Karpas-422 (cell line): ENCODE data around the gene TMED10. TPM values are rescaled to one million over a fixed set of nuclear protein-coding genes. Genes with fewer than 3 reads are reported as not detected.

ENCODE experiments used
- DNase-seq: peaks from one replicate; pipeline ENCODE4 v3.0.0-alpha.2; 2015
- H2AFZ ChIP-seq: fragments of 200-600 bp; sonication (generic); 2 replicates; pipeline ENCODE4 v1.6.1; 2014; ENCODE audit warnings: antibody characterized with exemption, low read length, mixed read lengths
- H3K27ac ChIP-seq: fragments of 200-600 bp; sonication (generic); 2 replicates; pipeline ENCODE4 v1.5.1; 2014; ENCODE audit warnings: mild to moderate bottlenecking, low read length, moderate library complexity
- H3K27me3 ChIP-seq: fragments of 200-600 bp; sonication (generic); 2 replicates; pipeline ENCODE4 v1.6.1; 2014; ENCODE audit warnings: low read length, mixed read lengths
- H3K36me3 ChIP-seq: fragments of 200-600 bp; sonication (generic); 2 replicates; pipeline ENCODE4 v1.6.1; 2014; ENCODE audit warnings: low read length, mixed read lengths; ENCODE audit not compliant: insufficient read depth
- H3K4me1 ChIP-seq: fragments of 200-600 bp; sonication (generic); 2 replicates; pipeline ENCODE4 v1.6.1; 2014; ENCODE audit warnings: mild to moderate bottlenecking, low read length, mixed read lengths
- H3K4me2 ChIP-seq: fragments of 200-600 bp; sonication (generic); 2 replicates; pipeline ENCODE4 v1.6.1; 2014; ENCODE audit warnings: low read length, low read depth, mild to moderate bottlenecking; ENCODE audit not compliant: poor library complexity, severe bottlenecking
- H3K4me3 ChIP-seq: fragments of 200-600 bp; sonication (generic); 2 replicates; pipeline ENCODE4 v1.5.1; 2014; ENCODE audit warnings: mild to moderate bottlenecking, antibody characterized with exemption, low read length, mixed read lengths
- H3K79me2 ChIP-seq: fragments of 200-600 bp; sonication (generic); 2 replicates; pipeline ENCODE4 v1.6.1; 2014; ENCODE audit warnings: mild to moderate bottlenecking, low read length, mixed read lengths
- H3K9ac ChIP-seq: fragments of 200-600 bp; sonication (generic); 2 replicates; pipeline ENCODE4 v1.6.0; 2014; ENCODE audit warnings: low read length
- H3K9me2 ChIP-seq: fragments of 200-600 bp; sonication (generic), shearing (Covaris generic); replicated peaks from 2 replicates; pipeline ENCODE4 v1.6.0; 2014; ENCODE audit warnings: mild to moderate bottlenecking, low read length, moderate library complexity; ENCODE audit not compliant: insufficient read depth
- H3K9me3 ChIP-seq: fragments of 300-700, 200-600 bp; sonication (generic); 2 replicates; pipeline ENCODE4 v1.6.1; 2014; ENCODE audit warnings: low read length, mixed read lengths
- H4K20me1 ChIP-seq: fragments of 200-600 bp; sonication (generic); 2 replicates; pipeline ENCODE4 v1.6.1; 2014; ENCODE audit warnings: mild to moderate bottlenecking, antibody characterized with exemption, low read length, low read depth; ENCODE audit not compliant: insufficient read depth
- total RNA-seq: library from RNA; depleted of rRNA; stranded (reverse); fragments of >200 nt; shearing (Covaris generic); gene quantifications from 2 replicates; pipeline ENCODE4 v1.2.3, GENCODE V29; 2014; ENCODE audit warnings: low replicate concordance

Gene TMED10
- total RNA-seq, 1 experiment from 2014 or later = 349 TPM

DNA sequence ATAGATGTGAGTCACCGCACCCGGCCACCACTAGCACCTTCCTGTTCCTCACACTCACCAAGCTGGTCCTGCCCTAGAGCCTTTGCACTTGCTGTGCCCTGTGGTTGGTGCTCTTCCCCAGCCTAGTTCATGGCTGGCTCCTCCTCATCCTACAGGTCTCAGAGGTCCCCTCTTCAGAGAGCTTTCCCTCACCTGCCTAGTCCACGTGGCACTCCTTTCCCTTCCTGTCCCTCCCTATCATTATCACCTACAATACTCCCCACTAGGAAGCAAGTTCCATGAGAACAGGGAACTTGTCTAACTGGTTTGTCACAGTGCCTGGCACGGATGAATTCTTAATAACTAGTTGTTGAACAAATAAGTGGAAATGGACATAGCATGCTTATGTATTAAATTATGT is 24.0 kb upstream of the TMED10 start:
- Histone ChIP-seq H3K4me1 (peaks cover 2% of the 10 kb centered on the region), H3K27me3 (no peaks in the 10 kb centered on the region), H3K9me3 (no peaks in the 10 kb centered on the region), H3K36me3 (no peaks in the 10 kb centered on the region), H2AFZ (no peak overlapping the region), H3K79me2 (no peaks in the 10 kb centered on the region), H3K4me2 (no peak overlapping the region), H3K27ac (no peak overlapping the region), H3K4me3 (no peak overlapping the region), H3K9ac (no peak overlapping the region), H3K9me2 (no peaks in the 10 kb centered on the region), H4K20me1 (no peaks in the 10 kb centered on the region)
- no peak for DNase-seq

DNA sequence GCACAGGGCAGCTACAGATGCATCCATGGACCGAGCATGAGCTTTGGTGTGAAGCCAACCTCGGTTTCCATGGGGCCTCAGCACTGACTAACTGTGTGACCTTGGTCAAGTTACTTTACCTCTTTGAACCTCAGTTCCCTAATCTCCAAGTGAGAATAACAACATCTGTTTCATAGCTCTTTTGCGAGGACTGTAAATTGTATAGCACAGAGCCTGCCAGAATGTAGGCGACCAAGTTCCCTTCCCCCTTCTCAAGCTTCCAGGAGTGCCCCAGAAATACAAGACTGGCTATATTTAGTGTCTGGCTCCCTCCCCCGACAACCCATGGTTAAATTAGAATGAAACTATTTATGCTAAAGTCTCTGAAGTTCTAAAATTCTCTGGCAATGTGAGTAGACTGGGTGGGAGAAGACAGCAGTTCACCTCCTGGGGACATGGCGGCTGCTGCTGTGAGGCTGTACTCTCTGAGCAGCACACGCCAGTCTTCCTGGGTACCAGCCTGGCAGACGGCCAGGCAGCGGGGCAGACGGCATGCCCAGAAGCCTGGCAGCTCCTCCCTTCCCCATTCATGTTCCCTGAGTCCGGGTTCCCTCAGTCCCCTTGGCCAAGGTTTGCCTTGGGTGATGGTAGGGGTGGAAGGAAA is 22.0 kb upstream of the TMED10 start:
- H3K4me2 ChIP-seq = no peak overlapping the region
- H3K27me3 ChIP-seq = no peaks in the 10 kb centered on the region
- no peaks in the 10 kb centered on the region for H4K20me1 ChIP-seq
- H3K79me2 ChIP-seq = no peaks in the 10 kb centered on the region
- H3K9me3 ChIP-seq = no peaks in the 10 kb centered on the region
- H3K9ac ChIP-seq = no peak overlapping the region
- no peak overlapping the region for H3K27ac ChIP-seq
- no peaks in the 10 kb centered on the region for H3K36me3 ChIP-seq
- DNase-seq = no peak
- no peak overlapping the region for H3K4me3 ChIP-seq
- H3K9me2 ChIP-seq = no peaks in the 10 kb centered on the region
- H3K4me1 ChIP-seq = no peaks in the 10 kb centered on the region
- no peak overlapping the region for H2AFZ ChIP-seq

DNA sequence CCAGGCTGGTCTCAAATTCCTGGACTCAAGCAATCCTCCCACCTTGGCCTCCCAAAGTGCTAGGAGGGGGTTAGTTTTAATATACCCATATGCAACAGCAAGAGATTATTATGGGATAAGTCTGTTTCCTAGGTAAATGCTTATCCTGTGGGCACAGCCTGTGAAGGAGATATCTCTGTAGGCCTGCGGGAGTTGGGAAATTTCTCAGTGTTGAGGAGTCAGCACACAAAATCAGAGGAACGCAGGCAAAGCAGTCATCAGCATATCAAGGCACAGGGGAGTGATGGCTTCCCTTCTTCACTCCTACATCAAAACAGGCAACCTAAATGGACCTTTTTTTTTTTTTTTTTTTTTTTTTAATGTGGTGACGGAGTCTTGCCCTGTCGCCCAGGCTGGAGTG is 20.9 kb upstream of the TMED10 start:
- H2AFZ ChIP-seq = no peak overlapping the region
- no peak overlapping the region for H3K27ac ChIP-seq
- no peaks in the 10 kb centered on the region for H3K4me1 ChIP-seq
- H3K9me2 ChIP-seq = no peaks in the 10 kb centered on the region
- no peaks in the 10 kb centered on the region for H3K9me3 ChIP-seq
- no peaks in the 10 kb centered on the region for H3K79me2 ChIP-seq
- no peaks in the 10 kb centered on the region for H4K20me1 ChIP-seq
- no peaks in the 10 kb centered on the region for H3K27me3 ChIP-seq
- H3K36me3 ChIP-seq = no peaks in the 10 kb centered on the region
- no peak overlapping the region for H3K9ac ChIP-seq
- no peak overlapping the region for H3K4me3 ChIP-seq
- no peak for DNase-seq
- H3K4me2 ChIP-seq = no peak overlapping the region

DNA sequence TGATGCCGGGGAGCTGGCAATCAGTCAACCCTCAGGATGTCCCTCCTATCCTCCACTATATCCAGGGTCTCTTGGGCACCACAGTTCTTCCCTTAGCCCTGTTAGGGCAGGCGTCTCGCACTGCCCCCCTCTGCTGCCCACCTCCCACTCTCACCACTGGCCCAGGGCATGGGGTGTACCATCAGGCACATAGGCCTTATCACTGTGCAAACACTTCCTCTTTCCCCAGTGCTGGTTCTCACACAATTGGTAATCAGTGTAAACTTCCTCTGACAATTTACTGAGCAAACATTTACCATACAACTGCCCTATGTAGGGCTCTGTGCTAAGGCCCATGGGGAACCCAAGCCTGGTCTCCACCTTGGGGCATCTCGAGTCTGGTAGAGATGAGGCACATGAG is 20.1 kb upstream of the TMED10 start:
- Histone ChIP-seq H3K27ac (no peak overlapping the region), H3K36me3 (no peaks in the 10 kb centered on the region)

DNA sequence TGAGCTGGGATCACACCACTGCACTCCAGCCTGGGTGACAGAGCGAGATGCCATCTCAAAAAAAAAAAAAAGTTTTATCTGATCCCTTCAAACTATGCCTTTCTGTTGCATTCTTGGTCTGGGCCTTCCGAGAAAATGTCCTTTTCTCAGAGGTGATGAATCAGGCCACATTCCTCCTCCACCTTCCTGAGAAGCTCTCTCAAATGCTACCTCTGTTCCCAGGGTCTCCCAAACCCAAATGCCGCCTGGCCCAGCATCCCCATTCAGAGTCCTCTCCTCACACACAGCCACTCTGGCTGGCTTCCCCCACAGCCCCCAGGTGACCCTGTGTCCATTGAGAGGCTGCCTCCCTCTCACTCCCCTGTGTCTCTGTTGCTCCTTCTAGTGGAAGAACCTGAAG is 19.7 kb upstream of the TMED10 start:
- H3K36me3 ChIP-seq = no peaks in the 10 kb centered on the region
- no peak overlapping the region for H2AFZ ChIP-seq
- H3K4me3 ChIP-seq = no peak overlapping the region
- H3K9ac ChIP-seq = no peak overlapping the region
- no peaks in the 10 kb centered on the region for H3K4me1 ChIP-seq
- no peaks in the 10 kb centered on the region for H3K27me3 ChIP-seq
- no peaks in the 10 kb centered on the region for H3K9me2 ChIP-seq
- H3K27ac ChIP-seq = no peak overlapping the region
- H3K9me3 ChIP-seq = no peaks in the 10 kb centered on the region
- DNase-seq = no peak
- H4K20me1 ChIP-seq = no peaks in the 10 kb centered on the region
- H3K79me2 ChIP-seq = no peaks in the 10 kb centered on the region
- H3K4me2 ChIP-seq = no peak overlapping the region

More for the DNA sequence above, 20.1 kb upstream of the TMED10 start:
- Histone ChIP-seq H3K9ac (no peak overlapping the region), H3K79me2 (no peaks in the 10 kb centered on the region), H3K9me2 (no peaks in the 10 kb centered on the region), H3K27me3 (no peaks in the 10 kb centered on the region), H2AFZ (no peak overlapping the region), H3K4me1 (no peaks in the 10 kb centered on the region), H3K4me2 (no peak overlapping the region), H3K9me3 (no peaks in the 10 kb centered on the region), H4K20me1 (no peaks in the 10 kb centered on the region), H3K4me3 (no peak overlapping the region)
- no peak for DNase-seq

DNA sequence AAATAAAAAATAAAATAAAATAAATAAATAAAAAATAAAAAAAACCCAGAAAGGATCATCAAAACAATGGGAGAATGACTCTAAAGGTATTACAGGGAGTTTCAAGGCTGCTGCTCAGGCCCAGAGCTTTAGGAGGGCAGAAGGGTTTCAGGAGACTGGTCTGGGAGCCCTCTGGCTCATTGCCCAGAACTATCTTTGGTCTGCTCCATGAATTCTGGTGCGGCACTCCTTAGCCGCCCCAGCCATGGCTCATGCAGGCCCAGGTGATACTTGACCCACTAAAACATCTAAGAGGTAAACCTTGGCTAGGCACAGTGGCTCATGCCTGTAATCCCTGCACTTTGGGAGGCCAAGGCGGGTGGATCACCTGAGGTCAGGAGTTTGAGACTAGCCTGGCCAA is 14.7 kb upstream of the TMED10 start:
- Histone ChIP-seq H3K9me2 (no peaks in the 10 kb centered on the region), H2AFZ (no peak overlapping the region), H3K4me1 (peaks cover 17% of the 10 kb centered on the region), H3K36me3 (no peaks in the 10 kb centered on the region), H3K4me2 (no peak overlapping the region), H3K27ac (no peak overlapping the region), H3K9ac (no peak overlapping the region), H3K79me2 (no peaks in the 10 kb centered on the region), H3K27me3 (no peaks in the 10 kb centered on the region), H3K4me3 (no peak overlapping the region), H3K9me3 (no peaks in the 10 kb centered on the region), H4K20me1 (no peaks in the 10 kb centered on the region)
- DNase-seq = no peak

DNA sequence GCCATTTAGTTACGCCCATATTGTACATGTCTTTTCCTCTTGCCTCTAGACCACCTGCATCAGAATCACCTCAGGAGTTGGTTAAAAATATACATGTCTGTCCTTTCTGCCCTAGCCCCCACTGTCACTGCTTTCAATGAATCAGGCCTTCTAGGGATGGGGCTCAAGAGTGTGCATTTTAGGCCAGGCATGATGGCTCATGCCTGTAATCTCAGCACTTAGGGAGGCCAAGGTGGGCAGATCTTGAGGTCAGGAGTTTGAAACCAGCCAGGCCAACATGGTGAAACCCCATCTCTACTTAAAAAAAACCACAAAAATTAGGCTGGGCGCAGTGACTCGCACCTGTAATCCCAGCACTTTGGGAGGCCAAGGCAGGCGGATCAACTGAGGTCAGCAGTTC is 13.6 kb upstream of the TMED10 start:
- Histone ChIP-seq H2AFZ (no peak overlapping the region), H3K36me3 (no peaks in the 10 kb centered on the region), H3K9me2 (no peaks in the 10 kb centered on the region), H3K4me2 (no peak overlapping the region), H3K9me3 (no peaks in the 10 kb centered on the region), H3K4me3 (no peak overlapping the region), H3K9ac (no peak overlapping the region), H3K27me3 (no peaks in the 10 kb centered on the region), H3K27ac (no peak overlapping the region), H4K20me1 (no peaks in the 10 kb centered on the region), H3K79me2 (no peaks in the 10 kb centered on the region), H3K4me1 (peaks cover 17% of the 10 kb centered on the region)
- DNase-seq = no peak

DNA sequence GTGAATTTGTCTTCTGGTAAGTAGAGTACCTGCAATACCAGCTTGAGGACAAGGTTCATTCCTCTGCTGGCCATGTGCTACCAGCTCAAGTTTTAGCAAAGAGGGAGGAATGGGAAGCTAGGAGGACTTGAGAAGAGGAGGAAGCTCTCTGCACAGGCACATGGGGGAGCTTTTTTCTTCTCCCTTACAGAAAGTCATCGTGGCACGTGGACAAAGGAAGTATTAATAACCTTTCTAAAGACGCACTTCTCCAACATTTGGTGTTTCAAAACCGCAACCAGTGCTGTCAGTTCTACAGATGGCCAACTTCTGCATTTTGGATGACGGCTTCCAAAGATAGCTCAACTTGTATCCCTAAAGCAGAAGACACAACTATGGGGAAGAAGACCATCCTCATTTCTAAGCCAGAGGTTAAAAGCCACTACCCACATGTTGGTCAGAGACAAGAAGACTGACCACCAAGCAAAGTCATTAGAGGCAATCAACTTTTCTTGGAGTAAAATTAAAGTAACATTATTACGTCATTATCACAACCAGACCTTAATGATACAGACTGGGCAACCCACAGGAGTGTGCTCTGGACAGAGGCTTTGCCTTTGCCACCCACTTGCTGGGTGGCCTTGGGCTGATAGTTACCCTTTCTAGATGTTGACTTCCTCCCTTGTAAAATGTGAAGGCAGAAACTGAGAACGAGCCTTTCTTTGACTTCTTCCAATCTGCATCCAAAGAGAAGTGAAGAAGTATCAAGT is 12.3 kb upstream of the TMED10 start:
- peak overlapping the region; percentile 42 for H3K4me2 ChIP-seq
- peaks cover 17% of the 10 kb centered on the region for H3K4me1 ChIP-seq
- H3K9me2 ChIP-seq = no peaks in the 10 kb centered on the region
- no peaks in the 10 kb centered on the region for H3K9me3 ChIP-seq
- peak overlapping the region; percentile 17; the same call in 1 of the 2 replicates for H3K4me3 ChIP-seq
- peak overlapping the region; percentile 42 for H3K27ac ChIP-seq
- no peaks in the 10 kb centered on the region for H3K36me3 ChIP-seq
- peak; percentile 93 for DNase-seq
- H3K9ac ChIP-seq = peak overlapping the region; percentile 16; the same call in 1 of the 2 replicates
- H2AFZ ChIP-seq = peak overlapping the region; percentile 32
- no peaks in the 10 kb centered on the region for H4K20me1 ChIP-seq
- no peaks in the 10 kb centered on the region for H3K79me2 ChIP-seq
- no peaks in the 10 kb centered on the region for H3K27me3 ChIP-seq
